Suprapubic skin (tissue), 4 donors: ENCODE measurements around the gene ADM5. TPM values are rescaled to one million over a fixed set of nuclear protein-coding genes. Genes with fewer than 3 reads are reported as not detected.

Source experiments
- DNase-seq, 2 donors: peaks; one replicate each; pipeline ENCODE4 v3.0.0-alpha.2; 2019; ENCODE audit warnings: low spot score in 2 of 2
- H3K27ac ChIP-seq: fragments of 200-600 bp; sonication (generic); one replicate; pipeline ENCODE4 v1.5.1; 2019
- H3K27me3 ChIP-seq: fragments of 200-600 bp; sonication (generic); one replicate; pipeline ENCODE4 v1.5.1; 2019
- H3K36me3 ChIP-seq: fragments of 200-600 bp; sonication (generic); one replicate; pipeline ENCODE4 v1.5.1; 2019
- H3K4me1 ChIP-seq: fragments of 200-600 bp; sonication (generic); one replicate; pipeline ENCODE4 v1.5.1; 2019
- H3K4me3 ChIP-seq: fragments of 200-600 bp; sonication (generic); one replicate; pipeline ENCODE4 v1.5.1; 2019; ENCODE audit warnings: mild to moderate bottlenecking
- H3K9me3 ChIP-seq: fragments of 200-600 bp; sonication (generic); one replicate; pipeline ENCODE4 v1.5.1; 2019
- CTCF ChIP-seq, 2 donors: fragments of 200-600 bp in 1 of 2; fragments of 450-650 bp in 1 of 2; sonication (generic) in 1 of 2; IDR thresholded peaks; one replicate each; pipeline ENCODE4 v1.5.1; 2016 to 2019; ENCODE audit warnings: antibody characterized with exemption in 2 of 2, mild to moderate bottlenecking in 1 of 2, moderate library complexity in 1 of 2
- EP300 ChIP-seq: sonication (generic); formaldehyde crosslinking; IDR thresholded peaks from one replicate; pipeline ENCODE4 v1.6.1; 2017; ENCODE audit warnings: antibody characterized with exemption
- POLR2A ChIP-seq, 2 donors: fragments of 450-650 bp; IDR thresholded peaks; one replicate each; pipeline ENCODE4 v1.6.1; 2017; ENCODE audit warnings: antibody characterized with exemption in 2 of 2, mild to moderate bottlenecking in 2 of 2, moderate library complexity in 2 of 2
- POLR2AphosphoS5 ChIP-seq, 3 donors: sonication (generic); formaldehyde crosslinking; IDR thresholded peaks; one replicate each; pipeline ENCODE4 v1.6.1; 2017; ENCODE audit warnings: antibody characterized with exemption in 3 of 3
- WGBS: methylation state at CpG from one replicate; pipeline ENCODE4 v1.1.5; 2018; 5-methylcytosine and 5-hydroxymethylcytosine counted together
- total RNA-seq, 4 donors: library from RNA; depleted of rRNA; stranded (reverse); fragments of >200 nt; gene quantifications; one replicate each; pipeline ENCODE4 v1.1.0, GENCODE V29; 2016

The ADM5 gene
- total RNA-seq, 4 donors from 2014 or later, result 1.8 to 7.6 (median 4.1) TPM

GRCh38 chr19:49655570-49656455, 33.6 kb upstream of the ADM5 start:
- TF ChIP-seq POLR2AphosphoS5 (IDR thresholded peaks at IDR 0.05) (no peak), EP300 (no peak), CTCF (IDR thresholded peaks at IDR 0.05) (no peak), POLR2A (IDR thresholded peaks at IDR 0.05) (no peak)

GRCh38 chr19:49656456-49657109, 32.8 kb upstream of the ADM5 start:
- H3K4me3 ChIP-seq, result no peak overlapping the region
- no peak overlapping the region for H3K27ac ChIP-seq
- H3K27me3 ChIP-seq, result no peaks in the 10 kb centered on the region
- no peak for TF ChIP-seq POLR2A (IDR thresholded peaks at IDR 0.05)
- no peak for TF ChIP-seq EP300
- TF ChIP-seq POLR2AphosphoS5 (IDR thresholded peaks at IDR 0.05), result no peak
- no peak for TF ChIP-seq CTCF (IDR thresholded peaks at IDR 0.05)
- no peak for DNase-seq
- no peaks in the 10 kb centered on the region for H3K4me1 ChIP-seq
- WGBS, result 91% methylated on average over 15 of the region's 17 CpGs
- H3K36me3 ChIP-seq, result peaks cover 99% of the 10 kb centered on the region
- no peaks in the 10 kb centered on the region for H3K9me3 ChIP-seq

More at GRCh38 chr19:49655570-49656455, 33.6 kb upstream of the ADM5 start:
- Histone ChIP-seq H3K4me1 (no peaks in the 10 kb centered on the region), H3K36me3 (peaks cover 99% of the 10 kb centered on the region), H3K27me3 (no peaks in the 10 kb centered on the region), H3K9me3 (no peaks in the 10 kb centered on the region), H3K4me3 (no peak overlapping the region), H3K27ac (no peak overlapping the region)
- WGBS, result 89% methylated on average over 19 of the region's 23 CpGs
- no peak for DNase-seq

- no peak for TF ChIP-seq POLR2AphosphoS5 (IDR thresholded peaks at IDR 0.05)
- TF ChIP-seq POLR2A (IDR thresholded peaks at IDR 0.05), result no peak
- no peak for TF ChIP-seq CTCF (IDR thresholded peaks at IDR 0.05)
- Histone ChIP-seq H3K27me3 (no peaks in the 10 kb centered on the region), H3K4me3 (no peak overlapping the region), H3K4me1 (no peaks in the 10 kb centered on the region), H3K9me3 (no peaks in the 10 kb centered on the region), H3K27ac (no peak overlapping the region), H3K36me3 (peaks cover 100% of the 10 kb centered on the region)
- 94% methylated on average over 18 of the region's 22 CpGs for WGBS
- no peak for DNase-seq
These were observed 31.8 kb upstream of the ADM5 start for GRCh38 chr19:49657493-49658138.

- Histone ChIP-seq H3K4me1 (peaks cover 1% of the 10 kb centered on the region), H3K27me3 (no peaks in the 10 kb centered on the region), H3K27ac (no peak overlapping the region), H3K4me3 (no peak overlapping the region), H3K36me3 (peaks cover 98% of the 10 kb centered on the region), H3K9me3 (no peaks in the 10 kb centered on the region)
- WGBS, result 89% methylated on average over 13 of the region's 15 CpGs
- no peak for TF ChIP-seq POLR2A (IDR thresholded peaks at IDR 0.05)
- TF ChIP-seq CTCF (IDR thresholded peaks at IDR 0.05), result no peak
- no peak for TF ChIP-seq EP300
- no peak for TF ChIP-seq POLR2AphosphoS5 (IDR thresholded peaks at IDR 0.05)
- no peak for DNase-seq
These were observed 31.3 kb upstream of the ADM5 start for GRCh38 chr19:49658139-49658517.
